ENCODE measurements around the gene WRNIP1.

DNA sequence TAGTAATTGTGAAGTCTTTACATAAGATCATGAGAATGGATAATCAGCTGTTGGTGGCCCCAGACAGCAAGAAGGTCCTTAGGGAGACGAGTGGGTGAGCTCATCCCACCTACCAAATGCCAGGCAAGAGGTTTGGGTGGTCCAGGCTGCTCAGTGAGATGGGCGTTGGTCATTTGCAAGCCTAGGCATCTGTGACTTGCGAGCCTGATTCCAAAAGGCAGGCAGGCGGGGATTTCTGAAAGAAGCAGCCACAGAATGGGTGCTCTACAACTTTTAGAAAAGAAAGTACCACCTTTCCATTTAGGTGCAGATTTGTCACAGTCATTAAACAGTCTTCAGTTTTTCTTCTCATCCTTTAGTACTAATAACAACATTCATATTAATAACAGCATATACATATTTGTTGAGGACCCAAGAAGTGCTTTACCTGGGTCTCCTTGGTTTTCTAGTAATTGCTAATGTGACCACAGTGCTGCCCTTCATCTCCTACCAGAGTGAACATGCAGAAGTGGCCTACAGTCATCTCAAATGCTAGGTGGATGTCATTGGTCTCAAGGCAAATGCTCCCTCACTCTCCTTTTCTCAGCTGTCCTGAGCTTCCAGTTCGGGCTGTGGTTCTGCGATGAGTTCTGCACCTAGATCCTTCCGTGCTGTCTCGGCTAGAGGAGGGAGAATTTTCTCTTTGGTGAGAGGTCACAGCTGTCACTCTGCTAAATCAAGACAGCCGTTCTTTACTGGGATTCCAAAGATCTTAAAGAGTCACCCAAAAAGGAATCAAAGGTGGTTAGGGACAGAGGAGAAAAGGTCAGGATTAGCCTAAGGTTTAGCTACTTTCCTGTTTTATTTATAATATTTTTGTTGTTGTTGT lies 2.7 kb downstream of the WRNIP1 start:
- TF ChIP-seq, protein P1, sequence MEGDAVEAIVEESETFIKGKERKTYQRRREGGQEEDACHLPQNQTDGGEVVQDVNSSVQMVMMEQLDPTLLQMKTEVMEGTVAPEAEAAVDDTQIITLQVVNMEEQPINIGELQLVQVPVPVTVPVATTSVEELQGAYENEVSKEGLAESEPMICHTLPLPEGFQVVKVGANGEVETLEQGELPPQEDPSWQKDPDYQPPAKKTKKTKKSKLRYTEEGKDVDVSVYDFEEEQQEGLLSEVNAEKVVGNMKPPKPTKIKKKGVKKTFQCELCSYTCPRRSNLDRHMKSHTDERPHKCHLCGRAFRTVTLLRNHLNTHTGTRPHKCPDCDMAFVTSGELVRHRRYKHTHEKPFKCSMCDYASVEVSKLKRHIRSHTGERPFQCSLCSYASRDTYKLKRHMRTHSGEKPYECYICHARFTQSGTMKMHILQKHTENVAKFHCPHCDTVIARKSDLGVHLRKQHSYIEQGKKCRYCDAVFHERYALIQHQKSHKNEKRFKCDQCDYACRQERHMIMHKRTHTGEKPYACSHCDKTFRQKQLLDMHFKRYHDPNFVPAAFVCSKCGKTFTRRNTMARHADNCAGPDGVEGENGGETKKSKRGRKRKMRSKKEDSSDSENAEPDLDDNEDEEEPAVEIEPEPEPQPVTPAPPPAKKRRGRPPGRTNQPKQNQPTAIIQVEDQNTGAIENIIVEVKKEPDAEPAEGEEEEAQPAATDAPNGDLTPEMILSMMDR (IDR thresholded peaks at IDR 0.05) = no peak
- TF ChIP-seq POLR2A (IDR thresholded peaks at IDR 0.05) = no peak
